HG03432 (cell line): Measurements from ENCODE around the gene UVSSA.
A peak's percentile ranks its signal among the peaks of the same experiment; 100 is the strongest.

ENCODE experiments used
- ATAC-seq: cut with Tn5 transposase; IDR thresholded peaks from one replicate; pipeline ENCODE4 v1.9.1; 2021; ENCODE audit warnings: mild to moderate bottlenecking, moderate library complexity; ENCODE audit not compliant: unreplicated experiment

Gene UVSSA

DNA sequence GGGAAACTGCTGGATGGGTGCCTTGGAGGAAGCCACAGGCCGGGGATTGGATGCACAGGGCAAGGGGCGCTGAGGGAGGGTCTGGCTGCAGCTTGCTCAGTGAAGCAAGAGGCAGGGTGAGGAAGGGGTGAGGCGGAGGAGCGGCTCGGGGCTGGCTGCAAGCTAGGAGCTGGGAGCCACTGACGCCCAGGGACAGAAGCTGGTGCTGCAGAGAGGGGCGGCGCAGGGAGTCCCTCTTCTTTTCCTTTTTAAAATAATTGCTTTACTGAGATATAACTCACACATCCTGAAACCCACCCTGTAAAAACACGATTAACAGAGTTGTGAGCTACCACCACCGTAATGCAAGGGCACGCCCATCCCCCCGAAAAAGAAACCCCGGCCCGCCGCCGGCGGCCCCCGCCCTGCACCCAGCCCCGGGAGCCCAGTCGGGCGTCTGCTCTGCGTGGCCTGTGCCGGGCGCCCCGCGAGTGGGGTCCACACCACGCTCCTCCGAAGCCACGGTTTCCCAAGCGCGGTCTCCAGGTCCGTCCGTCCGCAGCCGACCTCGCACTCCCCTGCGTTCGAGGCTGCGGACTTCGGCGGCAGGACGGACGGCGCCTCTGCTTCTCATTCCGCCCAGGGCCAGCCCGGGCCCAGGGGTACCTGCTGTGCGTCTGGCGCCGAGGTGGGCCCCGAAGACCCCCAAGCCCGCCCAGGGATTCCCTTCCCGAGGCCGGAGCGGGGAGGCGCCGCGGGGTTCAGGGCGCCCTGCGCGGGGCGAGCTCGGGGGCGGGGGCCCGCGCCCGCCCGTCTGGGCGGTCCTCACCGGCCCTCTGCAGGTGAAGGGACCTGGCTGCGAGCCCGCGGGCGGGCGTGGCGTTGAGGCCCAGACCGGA, 866 bp upstream of the UVSSA start:
- ATAC-seq = peak; percentile 32

DNA sequence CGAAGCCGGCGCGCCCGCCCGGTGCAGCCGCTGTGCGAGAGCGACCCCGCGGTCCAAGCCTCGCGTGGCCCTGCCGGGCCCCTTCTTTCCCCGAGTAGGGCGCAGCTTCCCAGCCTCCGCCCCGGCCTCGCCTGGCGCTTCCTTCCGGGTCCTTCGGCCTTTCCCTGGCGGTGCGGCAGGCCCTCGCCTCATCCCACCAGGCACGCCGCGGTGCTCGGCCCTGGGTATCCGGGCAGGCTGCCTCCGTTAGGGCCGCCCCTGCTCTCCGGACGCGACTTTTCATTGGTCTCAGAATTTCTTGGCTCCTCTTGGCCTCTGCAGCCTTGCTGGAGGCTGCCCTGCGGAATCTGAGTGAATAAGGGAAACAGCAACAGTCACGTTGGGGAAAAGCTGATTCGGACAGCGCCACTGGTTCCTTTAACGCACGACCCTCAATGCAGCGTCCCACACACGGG, 429 bp downstream of the UVSSA start:
- ATAC-seq = peak; percentile 34

DNA sequence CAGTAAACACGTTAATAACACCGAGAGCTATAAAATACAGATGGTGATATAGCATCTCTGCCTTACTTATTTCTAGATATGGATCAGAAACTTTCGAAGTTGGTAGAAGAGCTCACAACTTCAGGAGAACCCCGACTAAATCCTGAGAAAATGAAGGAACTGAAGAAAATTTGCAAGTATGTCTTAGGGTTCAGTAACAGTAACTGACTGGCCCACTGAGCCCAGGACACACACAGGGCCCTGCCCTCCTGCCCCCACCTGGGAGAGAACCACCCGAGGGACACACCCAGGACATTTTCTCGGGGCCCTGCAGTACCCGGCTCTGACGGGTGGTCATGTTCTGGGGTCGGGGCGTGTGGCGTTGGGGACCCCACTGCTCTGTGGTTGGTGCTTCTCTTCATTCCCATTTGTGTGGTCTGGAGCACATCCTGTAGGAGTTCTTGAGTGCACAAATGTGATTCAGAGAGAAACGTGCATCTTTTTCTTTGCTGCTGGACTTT, 1.1 kb downstream of the UVSSA start:
- ATAC-seq = no peak

DNA sequence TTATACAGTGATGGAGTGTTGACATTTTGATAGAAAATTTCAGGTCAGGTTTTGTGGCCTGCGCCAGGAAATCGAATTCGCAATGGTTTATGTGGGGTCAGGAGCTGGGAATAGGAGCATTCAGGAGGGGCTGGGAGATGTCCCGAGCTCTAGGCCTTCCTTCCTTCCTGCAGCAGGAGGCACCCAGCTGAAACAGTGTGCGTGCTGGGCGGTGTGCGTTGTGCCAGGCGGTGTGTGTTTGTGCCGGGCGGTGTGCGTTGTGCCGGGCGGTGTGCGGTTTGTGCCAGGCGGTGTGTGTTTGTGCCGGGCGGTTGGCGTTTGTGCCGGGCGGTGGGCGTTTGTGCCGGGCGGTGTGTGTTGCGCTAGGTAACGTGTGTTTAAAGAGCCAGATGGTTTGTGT, 1.7 kb downstream of the UVSSA start:
- ATAC-seq = no peak

DNA sequence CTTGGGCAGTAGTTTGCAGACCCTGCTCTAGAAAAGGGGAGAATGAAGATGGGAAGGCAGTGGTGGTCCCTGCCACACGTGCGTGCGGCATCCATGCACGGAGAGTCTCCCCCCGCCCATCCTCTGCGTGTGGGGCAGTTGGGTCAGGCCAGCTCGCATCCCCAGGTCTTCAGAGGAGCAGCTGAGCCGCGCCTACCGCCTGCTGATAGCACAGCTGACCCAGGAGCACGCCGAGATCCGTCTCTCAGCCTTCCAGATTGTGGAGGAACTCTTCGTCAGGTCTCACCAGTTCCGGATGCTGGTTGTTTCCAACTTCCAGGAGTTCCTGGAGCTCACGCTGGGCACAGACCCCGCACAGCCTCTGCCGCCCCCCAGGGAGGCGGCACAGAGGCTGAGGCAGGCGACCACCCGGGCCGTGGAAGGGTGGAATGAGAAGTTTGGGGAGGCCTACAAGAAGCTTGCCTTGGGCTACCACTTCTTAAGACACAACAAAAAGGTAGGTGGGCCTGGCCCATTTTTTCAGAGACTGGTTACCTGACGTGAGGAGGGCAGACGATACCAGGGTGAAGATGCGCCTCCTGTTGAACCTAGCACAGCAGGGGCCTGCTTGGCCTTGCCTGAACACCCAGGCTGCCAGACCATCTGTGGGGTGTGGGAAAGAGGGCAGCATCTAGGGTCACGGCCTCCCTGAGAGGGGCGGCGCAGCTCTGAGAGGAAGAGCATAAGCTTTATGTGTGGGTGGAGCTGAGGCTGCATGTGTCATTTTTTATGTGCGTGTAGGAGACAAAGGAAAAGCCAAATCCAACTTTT, 2.6 kb downstream of the UVSSA start:
- ATAC-seq = no peak

DNA sequence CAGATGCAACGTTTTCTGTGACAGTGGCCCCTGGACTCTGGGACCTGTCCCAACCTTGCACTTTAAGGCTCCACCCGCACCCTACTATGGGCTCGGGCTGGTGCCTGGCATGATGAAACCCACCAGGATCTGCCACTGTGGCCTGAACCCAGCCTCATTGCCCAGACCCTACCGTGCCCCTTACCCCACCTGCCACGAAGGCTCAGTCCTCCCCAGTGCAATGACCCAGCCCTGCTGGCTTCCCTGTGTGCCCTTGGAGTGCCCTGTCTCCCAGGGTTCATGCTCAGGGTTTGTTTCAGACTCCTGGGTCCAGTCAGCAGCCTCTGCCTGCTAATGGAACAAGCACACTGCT, 3.1 kb downstream of the UVSSA start:
- no peak for ATAC-seq

DNA sequence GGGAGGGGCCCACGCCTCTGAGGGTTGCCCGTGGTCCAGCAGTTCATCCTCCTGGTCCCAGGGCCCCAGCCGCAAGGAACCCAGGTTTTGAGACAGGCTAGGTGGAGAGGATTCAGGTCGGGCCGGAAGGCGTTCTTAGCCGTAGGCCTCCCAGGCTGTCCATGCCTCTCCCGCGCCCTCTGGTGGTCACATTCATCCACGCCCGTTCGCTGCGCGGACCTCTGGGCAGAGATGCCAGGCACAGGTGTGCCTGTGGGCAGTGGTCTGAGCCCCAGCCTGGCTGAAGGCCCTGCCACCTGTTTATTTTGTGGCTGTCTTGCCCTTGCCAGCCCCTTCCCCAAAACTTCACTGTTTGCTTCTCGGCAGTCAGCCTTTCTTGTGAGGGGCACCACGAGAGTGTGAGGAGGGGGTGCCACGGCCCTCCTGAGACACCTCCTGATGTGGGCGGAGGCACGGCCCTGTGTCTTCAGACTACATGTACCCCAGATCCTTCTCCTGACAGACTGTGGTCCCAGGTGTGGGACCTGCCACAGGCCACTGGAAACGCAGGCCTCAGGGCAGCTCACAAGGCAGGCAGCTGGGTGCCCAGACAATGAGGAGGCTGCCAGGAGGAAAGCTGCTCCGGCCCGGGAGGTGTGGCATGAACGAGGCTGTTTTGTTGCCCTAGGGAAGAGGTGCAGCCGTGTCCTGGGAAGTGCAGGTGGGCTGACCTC, 5.0 kb downstream of the UVSSA start:
- ATAC-seq = no peak

DNA sequence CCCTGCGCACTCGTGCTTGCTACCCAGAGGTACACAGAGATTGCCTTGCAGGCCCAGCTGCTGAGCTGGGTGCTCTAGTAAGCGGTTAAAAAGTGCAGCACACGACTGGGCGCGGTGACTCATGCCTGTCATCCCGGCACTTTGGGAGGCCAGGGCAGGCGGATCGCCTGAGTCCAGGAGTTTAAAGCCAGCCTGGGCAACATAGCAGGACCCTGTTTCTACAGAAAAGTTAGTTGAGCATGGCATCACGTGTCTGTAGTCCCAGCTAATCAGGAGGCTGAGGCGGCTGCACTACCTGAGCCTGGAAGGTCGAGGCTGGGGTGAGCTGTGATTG, 5.5 kb downstream of the UVSSA start:
- ATAC-seq = no peak

DNA sequence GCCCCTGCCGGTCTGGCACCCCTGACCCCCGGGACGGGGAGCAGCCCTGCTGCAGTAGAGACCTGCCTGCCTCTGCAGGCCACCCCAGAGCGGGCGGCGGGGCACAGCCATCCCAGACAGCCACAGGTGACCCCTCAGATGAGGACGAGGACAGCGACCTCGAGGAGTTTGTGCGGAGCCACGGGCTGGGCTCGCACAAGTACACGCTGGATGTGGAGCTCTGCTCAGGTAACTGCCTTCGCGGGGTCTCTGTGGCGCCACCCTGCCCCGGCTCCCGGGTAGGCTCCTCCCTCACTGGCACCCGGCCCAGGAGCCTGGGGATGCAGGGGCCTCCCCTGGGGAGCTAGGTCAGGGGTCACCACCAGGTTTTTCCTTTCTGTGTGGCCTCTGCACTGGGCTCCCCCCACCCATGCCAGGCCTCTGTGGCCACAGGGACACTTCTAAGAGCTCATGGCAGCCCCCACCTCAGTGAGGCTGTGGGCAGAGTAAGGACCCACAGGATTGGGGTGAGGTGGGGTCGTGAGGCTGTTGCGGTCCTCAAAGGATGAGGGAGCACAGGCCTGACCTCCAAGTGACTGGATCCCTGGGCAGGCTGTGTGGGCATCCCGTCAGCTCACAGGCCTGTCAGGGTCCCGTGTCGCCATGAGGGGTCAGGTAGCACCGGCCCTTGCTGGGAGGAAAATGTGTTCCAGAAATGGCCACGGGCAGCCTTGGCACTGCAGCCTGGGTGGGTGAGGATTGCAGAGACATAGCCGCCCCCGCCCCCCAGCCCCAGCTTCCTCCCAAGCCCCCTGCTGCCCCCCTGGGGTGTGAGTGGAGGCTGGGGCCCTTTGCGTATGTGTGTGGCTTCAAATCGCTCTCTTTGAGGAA, 6.4 kb downstream of the UVSSA start:
- ATAC-seq = no peak

DNA sequence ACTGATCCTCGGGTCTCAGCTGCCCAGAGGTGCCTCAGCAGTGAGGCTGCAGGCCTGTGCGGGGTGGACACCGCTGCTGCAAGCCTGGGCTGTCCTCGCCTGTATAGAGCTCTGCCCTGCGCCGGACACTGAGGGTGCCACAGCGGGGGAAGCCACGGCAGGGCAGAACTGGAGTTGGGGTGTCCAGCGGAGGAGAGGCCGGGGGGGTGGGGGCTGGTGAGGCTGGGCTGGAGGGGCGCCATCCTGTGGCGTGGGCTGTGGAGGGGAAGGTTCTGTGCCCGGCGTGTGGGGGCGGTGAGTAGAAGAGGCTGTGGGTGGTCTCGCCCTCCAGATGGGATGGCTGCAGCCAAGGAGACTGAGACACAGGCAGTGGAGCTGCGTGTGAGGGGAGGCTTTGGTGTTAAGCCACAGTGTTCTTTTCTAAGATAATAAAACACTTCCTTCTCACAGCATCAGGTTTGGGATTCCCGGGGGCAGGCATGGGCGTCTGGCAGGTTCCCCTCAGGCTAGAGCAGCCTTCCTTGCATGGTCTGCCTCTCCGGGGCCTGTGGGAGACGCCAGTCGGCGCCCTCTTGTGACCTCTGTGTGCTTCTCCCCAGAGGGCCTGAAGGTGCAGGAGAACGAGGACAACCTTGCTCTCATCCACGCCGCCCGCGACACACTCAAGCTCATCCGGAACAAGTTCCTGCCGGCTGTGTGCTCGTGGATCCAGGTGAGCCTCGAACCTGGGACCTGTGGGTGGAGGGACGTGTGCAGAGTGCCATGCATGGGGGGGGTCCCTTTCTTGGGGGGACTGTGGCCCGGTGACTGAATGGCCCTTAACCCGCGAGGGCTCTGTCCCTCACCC, 7.4 kb downstream of the UVSSA start:
- ATAC-seq = no peak

DNA sequence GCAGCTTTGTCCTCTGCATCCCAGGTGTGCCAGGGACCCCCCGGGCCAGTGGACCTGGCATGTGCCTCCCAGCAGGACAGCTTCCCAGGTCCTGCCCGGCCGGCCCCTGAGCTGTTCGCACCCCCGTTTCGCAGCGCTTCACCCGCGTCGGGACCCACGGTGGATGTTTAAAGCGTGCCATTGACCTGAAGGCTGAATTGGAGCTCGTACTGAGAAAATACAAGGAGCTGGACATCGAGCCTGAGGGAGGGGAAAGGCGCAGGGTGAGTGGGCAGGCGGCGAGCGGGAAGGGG, 7.9 kb downstream of the UVSSA start:
- ATAC-seq = no peak

DNA sequence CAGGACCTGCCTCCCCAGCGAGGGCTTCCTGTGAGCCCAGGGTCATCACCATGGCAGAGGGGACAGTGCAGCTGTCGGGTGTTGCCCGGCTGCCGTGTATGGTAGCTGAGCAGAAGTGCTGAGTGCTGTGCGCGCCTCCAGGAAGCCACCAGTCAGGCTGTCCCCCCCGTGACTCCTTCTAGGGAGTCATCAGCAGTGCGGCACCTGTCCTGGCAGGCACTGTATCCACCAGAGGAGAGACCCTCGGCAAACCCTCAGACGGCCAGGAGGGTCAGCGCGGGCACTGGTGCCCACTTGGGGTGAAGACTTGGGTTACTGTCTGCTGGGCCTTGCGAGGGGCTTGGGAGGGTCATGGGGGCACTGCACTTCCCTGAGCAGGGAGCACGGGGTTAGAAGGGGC, 8.4 kb downstream of the UVSSA start:
- ATAC-seq = no peak

DNA sequence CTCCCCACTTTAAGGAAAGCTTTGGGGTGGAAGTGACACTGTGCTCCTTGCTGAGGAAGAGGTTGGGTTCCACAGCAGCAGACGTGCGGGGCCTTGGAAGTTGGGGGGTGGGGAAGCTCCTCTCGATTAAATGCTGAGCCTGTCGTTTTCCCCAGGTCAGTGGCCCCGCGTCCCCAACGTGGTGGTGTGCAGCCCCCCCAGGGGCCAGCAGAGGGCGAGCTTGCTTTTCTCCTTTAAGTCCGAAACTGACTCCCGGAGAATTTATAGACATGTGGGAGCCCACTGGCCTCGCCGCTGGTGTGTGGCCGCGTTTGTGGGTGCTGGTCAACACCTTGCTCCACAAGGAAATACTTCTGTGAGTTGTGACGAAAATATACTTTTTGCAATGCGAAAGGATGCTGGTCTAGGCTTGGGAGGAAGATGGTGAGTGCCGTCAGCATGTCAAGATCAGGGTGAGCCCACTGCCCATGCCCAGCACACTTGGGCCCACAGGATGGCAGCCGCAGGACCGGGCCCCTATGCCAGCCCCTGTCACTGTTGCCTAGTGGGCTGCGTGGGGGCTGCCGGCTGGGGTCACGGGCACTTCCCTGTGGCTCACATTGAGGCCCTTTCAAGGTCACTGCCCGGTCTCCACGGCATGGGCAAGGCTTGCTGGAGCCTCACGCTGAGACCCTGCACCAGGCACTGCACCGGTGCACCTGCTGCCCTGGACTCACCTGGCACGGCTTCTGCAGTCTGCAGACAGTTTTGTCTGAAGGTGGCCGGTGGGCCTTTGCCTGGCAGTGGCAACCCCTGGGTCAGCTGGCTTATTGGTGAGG, 9.4 kb downstream of the UVSSA start:
- no peak for ATAC-seq

DNA sequence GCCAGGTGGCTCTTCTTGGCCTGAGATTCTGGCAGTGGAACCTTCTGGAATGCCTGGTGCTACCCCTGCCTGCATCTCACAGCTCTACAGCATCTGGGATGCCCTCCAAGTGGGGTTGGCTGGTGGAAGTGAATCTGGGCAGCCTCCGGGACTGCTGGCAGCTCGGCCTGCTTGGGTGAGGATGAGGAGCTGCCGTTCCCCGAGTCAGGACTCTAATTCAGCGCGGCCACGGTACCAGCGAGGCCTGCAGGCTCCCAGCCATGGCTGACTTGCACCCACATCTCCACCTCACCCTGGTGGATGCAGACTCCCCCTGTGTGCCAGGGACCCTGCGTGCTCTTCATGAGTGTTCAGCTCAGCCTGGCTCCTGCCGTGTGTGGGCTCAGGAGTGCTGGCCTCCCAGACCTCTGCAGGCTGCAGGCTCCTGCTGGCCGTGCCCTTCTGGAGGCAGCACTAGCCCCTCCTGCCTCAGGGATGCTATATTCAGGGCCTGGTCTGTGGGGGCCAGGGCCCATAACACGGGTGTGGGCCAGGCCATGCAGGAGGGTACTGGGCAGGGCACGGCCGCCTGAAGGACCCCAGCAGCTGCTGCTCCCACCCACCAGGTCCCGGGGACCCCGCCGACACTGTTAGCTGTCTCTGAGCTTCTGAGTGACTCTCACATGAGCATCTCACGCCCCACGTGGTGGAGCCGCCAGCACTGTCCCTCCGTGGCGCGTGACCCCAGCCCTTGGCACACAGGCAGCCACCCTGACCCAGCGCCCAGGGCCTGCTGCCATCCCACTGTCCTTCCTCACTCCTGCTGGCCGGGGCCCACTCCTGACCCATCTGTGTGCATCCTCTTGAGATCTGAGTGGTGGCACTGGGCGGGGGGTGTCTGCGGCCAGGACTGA, 10.6 kb downstream of the UVSSA start:
- no peak for ATAC-seq

DNA sequence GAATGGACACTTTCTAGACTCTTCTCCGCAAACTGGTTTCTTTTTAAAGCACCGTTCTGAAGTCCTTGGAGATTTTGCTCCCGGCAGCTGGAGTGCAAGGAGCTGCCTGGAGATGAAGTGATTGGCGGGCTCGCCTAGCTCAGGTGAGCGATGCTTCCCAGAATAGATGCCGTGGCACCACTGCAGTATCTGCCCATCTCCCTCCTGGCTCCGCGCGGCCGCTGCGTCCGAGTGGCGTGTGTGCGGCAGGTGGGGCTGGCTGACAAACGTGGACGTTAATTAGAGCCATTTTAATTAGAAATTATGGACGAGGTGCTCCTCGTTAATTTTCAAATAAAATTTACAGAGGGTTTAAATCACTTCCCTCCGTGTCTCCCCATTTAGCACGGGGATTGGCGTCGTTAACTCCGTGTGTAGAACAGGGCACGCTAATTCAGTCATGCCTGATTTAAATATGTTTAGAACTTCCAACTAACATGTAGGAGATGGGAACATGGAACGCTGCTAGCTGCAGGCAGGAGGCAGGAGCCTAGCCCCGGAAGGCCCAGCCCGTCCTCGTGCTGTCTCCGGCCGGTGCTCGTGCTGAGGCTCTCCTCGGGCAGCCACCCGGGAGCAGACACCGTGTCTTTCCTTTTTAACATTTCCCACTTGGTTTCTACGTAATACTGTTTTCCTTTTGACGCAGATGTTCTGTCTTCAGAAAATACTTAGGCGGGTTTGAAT, 11.6 kb downstream of the UVSSA start:
- no peak for ATAC-seq

DNA sequence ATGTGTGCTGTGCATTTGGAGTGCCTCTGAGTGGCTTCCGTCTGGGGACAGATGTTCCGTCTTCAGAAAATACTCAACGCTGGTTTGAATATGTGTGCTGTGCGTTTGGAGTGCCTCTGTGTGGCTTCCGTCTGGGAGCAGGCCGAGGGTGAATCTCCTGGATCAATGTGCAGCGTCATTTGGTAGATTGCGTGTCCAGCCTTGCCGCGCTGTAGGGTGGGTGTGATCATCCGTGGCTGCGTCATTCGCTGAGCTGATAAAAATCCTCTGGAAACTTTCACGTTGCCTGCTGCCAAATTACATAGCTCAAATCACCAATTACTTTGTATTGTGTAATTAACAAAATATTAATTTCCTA, 12.1 kb downstream of the UVSSA start:
- no peak for ATAC-seq

DNA sequence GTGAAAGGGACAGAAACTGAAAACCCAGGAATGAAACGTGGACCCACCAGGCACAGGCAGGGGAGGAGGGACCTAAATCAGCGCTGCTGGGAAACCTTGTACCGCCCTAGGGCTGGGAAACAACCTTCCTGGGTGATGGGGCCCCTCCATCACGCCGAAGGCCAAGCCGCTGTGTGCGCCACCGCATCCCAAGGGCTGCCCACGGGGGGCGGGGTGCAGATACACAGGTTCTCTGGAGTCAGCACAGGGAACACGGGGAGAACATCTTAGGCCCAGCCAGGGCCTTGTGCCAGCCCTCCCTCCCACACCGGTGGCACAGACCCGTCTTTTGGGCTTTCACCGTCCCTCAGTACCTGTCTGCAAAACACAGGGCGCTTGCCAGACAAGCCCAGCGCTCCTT, 13.0 kb downstream of the UVSSA start:
- ATAC-seq = no peak
